Heart left ventricle (tissue), 11 donors: Measurements from ENCODE around the gene CPN1. TPM values are rescaled to one million over a fixed set of nuclear protein-coding genes. Genes with fewer than 3 reads are reported as not detected.

Source experiments
- polyA plus RNA-seq, 2 donors: library from polyadenylated mRNA; stranded (reverse); fragments of 200-250 nt; gene quantifications; one replicate each; pipeline ENCODE4 v1.2.3, GENCODE V29; 2013
- total RNA-seq, 9 donors: library from RNA; depleted of rRNA in 2 of 9; stranded (reverse); fragments of >200 nt in 2 of 9; fragmentation: NEBNext Ultra II Directional in 3 of 9; extraction: Animal tissue kit (Norgen Biotek cat#: 25700) in 3 of 9; gene quantifications; one replicate each; pipeline versions ENCODE4 v1.1.0 to v1.2.4, GENCODE V29; 2016 to 2023
- donor health status: ischemic (EF 13 %, LVEDD 7.1; RV severe dilation, severe dysfunction).
- donor health status: healthy with polysubstance abuse.
- donor health status: DM: no; HTN: yes; CAD: no.
- donor health status: DM: no; HTN: no; CAD: no.
- donor health status: ischemic (EF 25% LVEDD 5.7; RV mildly dilated, moderate dysfunction).
- donor health status: healthy.
- donor health status: DM: yes; HTN: yes; CAD: no.
- donor health status: PGD.
- donor health status: nonischemic (EF 23%, LVEDD 6.1; RV moderate dilation, normal function).

The CPN1 gene
- total and polyA plus RNA-seq, 11 donors: not detected

Other genes with a start within 250 kb of the CPN1 start
- 10 to 100 TPM in 1 of 9 donors, 1 to 10 TPM in 8; 3.9 to 11.5 (median 7.2) TPM for gene DNMBP, start 71.9 kb downstream of the CPN1 start, total RNA-seq
- gene DNMBP, start 71.9 kb downstream of the CPN1 start, polyA plus RNA-seq: 1 to 10 TPM; 4.6 to 6.1 TPM
- 10 to 100 TPM in 2 of 9 donors, 1 to 10 TPM in 7; 4.3 to 16.5 (median 7.0) TPM for gene ERLIN1, start 104.2 kb upstream of the CPN1 start, total RNA-seq
- 10 to 100 TPM in 1 of 2 donors, 1 to 10 TPM in 1; 1.9 to 13.7 TPM for gene ERLIN1, start 104.2 kb upstream of the CPN1 start, polyA plus RNA-seq
- 10 to 100 TPM in 5 of 9 donors, 1 to 10 TPM in 4; 8.5 to 14.8 (median 10.9) TPM for gene CHUK, start 147.7 kb upstream of the CPN1 start, total RNA-seq
- gene CHUK, start 147.7 kb upstream of the CPN1 start, polyA plus RNA-seq: 10 to 100 TPM in 1 of 2 donors, 1 to 10 TPM in 1; 5.0 to 15.3 TPM
- 10 to 100 TPM; 11.1 to 17.3 (median 14.3) TPM for gene CWF19L1, start 185.8 kb upstream of the CPN1 start, total RNA-seq
- 10 to 100 TPM; 13.2 to 23.4 TPM for gene CWF19L1, start 185.8 kb upstream of the CPN1 start, polyA plus RNA-seq
- gene BLOC1S2, start 204.8 kb upstream of the CPN1 start, total RNA-seq: 10 to 100 TPM; 14.6 to 32.0 (median 20.8) TPM
- 10 to 100 TPM; 23.0 to 43.8 TPM for gene BLOC1S2, start 204.8 kb upstream of the CPN1 start, polyA plus RNA-seq
- gene PKD2L1, start 248.4 kb upstream of the CPN1 start, total RNA-seq: not detected
- gene PKD2L1, start 248.4 kb upstream of the CPN1 start, polyA plus RNA-seq: not detected